Bronchial epithelial cell (primary cell): Measurements from ENCODE around the gene MRPL21. TPM values are rescaled to one million over a fixed set of nuclear protein-coding genes. Genes with fewer than 3 reads are reported as not detected.

Source experiments
- DNase-seq: peaks from one replicate; pipeline ENCODE4 v3.0.0-alpha.2; 2010; ENCODE audit warnings: low read depth
- FAIRE-seq: peaks from 2 replicates; lab custom pipeline; 2011; peaks lifted over from hg19 to GRCh38; lab: Jason Lieb, UNC
- H3K27me3 ChIP-seq: 2 replicates; pipeline ENCODE4 v1.5.1; 2011; ENCODE audit warnings: low read length; ENCODE audit not compliant: control insufficient read depth, insufficient read depth
- H3K36me3 ChIP-seq: 2 replicates; pipeline ENCODE4 v1.5.1; 2011; ENCODE audit warnings: low read length; ENCODE audit not compliant: control insufficient read depth, insufficient read depth
- H3K4me3 ChIP-seq: 2 replicates; pipeline ENCODE4 v1.5.1; 2011; ENCODE audit warnings: mild to moderate bottlenecking, low read depth, low read length, control low read depth
- CTCF ChIP-seq: IDR thresholded peaks from 2 replicates; pipeline ENCODE4 v1.5.1; 2011; ENCODE audit warnings: mild to moderate bottlenecking, moderate library complexity, low read length, control low read depth, inconsistent platforms; ENCODE audit not compliant: insufficient read depth, severe bottlenecking
- total RNA-seq: library from RNA; depleted of rRNA; stranded (reverse); fragments of >200 nt; gene quantifications from 2 replicates; pipeline ENCODE4 v1.2.1, GENCODE V29; 2014

MRPL21 gene
- total RNA-seq, 1 donor from 2014 or later = 65.0 TPM

- no peak for FAIRE-seq
- no peak overlapping the region for H3K4me3 ChIP-seq
- no peaks in the 10 kb centered on the region for H3K27me3 ChIP-seq
- no peak for DNase-seq
- H3K36me3 ChIP-seq = peaks cover 17% of the 10 kb centered on the region
- TF ChIP-seq CTCF = no peak
These were observed 20.7 kb upstream of the MRPL21 start for GRCh38 chr11:68924073-68924925.

- DNase-seq (no peak), FAIRE-seq (no peak)
- H3K27me3 ChIP-seq = no peaks in the 10 kb centered on the region
- TF ChIP-seq CTCF = no peak
- peaks cover 15% of the 10 kb centered on the region for H3K36me3 ChIP-seq
- no peak overlapping the region for H3K4me3 ChIP-seq
These were observed 20.0 kb upstream of the MRPL21 start for GRCh38 chr11:68923614-68924013.

- no peaks in the 10 kb centered on the region for H3K27me3 ChIP-seq
- DNase-seq = no peak
- TF ChIP-seq CTCF = no peak
- H3K4me3 ChIP-seq = no peak overlapping the region
- peaks cover 22% of the 10 kb centered on the region for H3K36me3 ChIP-seq
- no peak for FAIRE-seq
These were observed 12.8 kb upstream of the MRPL21 start for GRCh38 chr11:68916439-68916838.

GRCh38 chr11:68914761-68915160 is 11.1 kb upstream of the MRPL21 start:
- no peak for TF ChIP-seq CTCF
- FAIRE-seq = no peak
- no peak overlapping the region for H3K4me3 ChIP-seq
- peaks cover 27% of the 10 kb centered on the region for H3K36me3 ChIP-seq
- no peaks in the 10 kb centered on the region for H3K27me3 ChIP-seq
- DNase-seq = no peak

- H3K27me3 ChIP-seq = no peaks in the 10 kb centered on the region
- no peak overlapping the region for H3K4me3 ChIP-seq
- FAIRE-seq (peak; percentile 70), DNase-seq (no peak)
- peaks cover 30% of the 10 kb centered on the region for H3K36me3 ChIP-seq
- TF ChIP-seq CTCF = no peak
These were observed 9.6 kb upstream of the MRPL21 start for GRCh38 chr11:68913188-68913587.
